Common myeloid progenitor, CD34-positive (primary cell): ENCODE data around the gene CGB5.

Experiments used
- CTCF ChIA-PET: fragments of 350-600 bp; sonication (Branson Sonifier 250); formaldehyde crosslinking; loops from one replicate; lab custom pipeline; 2021; ENCODE audit warnings: antibody characterized with exemption; lab: Charles Lee
- POLR2A ChIA-PET: fragments of 350-600 bp; sonication (Branson Sonifier 250); formaldehyde crosslinking; loops from one replicate; lab custom pipeline; 2021; ENCODE audit warnings: antibody characterized with exemption; lab: Charles Lee
- DNase-seq, 3 donors: peaks; one replicate each; pipeline versions ENCODE4 v3.0.0 to v3.0.0-alpha.2; 2013
- H3K27ac ChIP-seq, 2 experiments: 1 replicate in 1 of 2; 2 replicates in 1 of 2; pipeline ENCODE4 v1.7.0; 2013; ENCODE audit warnings: inconsistent platforms in 2 of 2, low read length in 2 of 2, mild to moderate bottlenecking in 2 of 2, low read depth in 1 of 2, moderate library complexity in 1 of 2; ENCODE audit not compliant: severe bottlenecking in 2 of 2, insufficient read depth in 1 of 2, poor library complexity in 1 of 2
- H3K27me3 ChIP-seq, 5 experiments: replicated peaks in 2 of 5; 1 replicate in 3 of 5; 2 replicates in 2 of 5; pipeline versions ENCODE4 v1.6.1 to v1.7.0; 2013; ENCODE audit warnings: low read length in 4 of 5, mild to moderate bottlenecking in 2 of 5, moderate library complexity in 2 of 5, inconsistent platforms in 1 of 5; ENCODE audit not compliant: insufficient read depth in 5 of 5, control insufficient read depth in 4 of 5
- H3K36me3 ChIP-seq, 4 experiments: 1 replicate in 2 of 4; 2 replicates in 2 of 4; pipeline versions ENCODE4 v1.6.1 to v1.7.0; 2013; ENCODE audit warnings: low read length in 3 of 4, control low read depth in 1 of 4, mild to moderate bottlenecking in 1 of 4; ENCODE audit not compliant: control insufficient read depth in 4 of 4, insufficient read depth in 4 of 4
- H3K4me1 ChIP-seq, 4 experiments: 1 replicate in 3 of 4; 2 replicates in 1 of 4; pipeline versions ENCODE4 v1.6.1 to v1.7.1; 2013; ENCODE audit warnings: low read length in 3 of 4, mild to moderate bottlenecking in 3 of 4, control low read depth in 1 of 4, inconsistent platforms in 1 of 4, moderate library complexity in 1 of 4; ENCODE audit not compliant: control insufficient read depth in 4 of 4, insufficient read depth in 4 of 4; ENCODE audit errors: control extremely low read depth in 1 of 4
- H3K4me3 ChIP-seq, 7 experiments: 1 replicate in 4 of 7; 2 replicates in 3 of 7; pipeline versions ENCODE4 v1.5.1 to v1.7.0; 2013; ENCODE audit warnings: mild to moderate bottlenecking in 7 of 7, low read length in 6 of 7, moderate library complexity in 6 of 7, inconsistent platforms in 2 of 7, low read depth in 2 of 7, control low read depth in 1 of 7; ENCODE audit not compliant: insufficient read depth in 4 of 7, control insufficient read depth in 1 of 7; ENCODE audit errors: extremely low read depth in 1 of 7
- H3K9me3 ChIP-seq, 5 experiments: 1 replicate in 4 of 5; 2 replicates in 1 of 5; pipeline versions ENCODE4 v1.6.1 to v1.7.1; 2013; ENCODE audit warnings: low read length in 4 of 5, mild to moderate bottlenecking in 2 of 5, inconsistent platforms in 1 of 5, low read depth in 1 of 5, moderate library complexity in 1 of 5; ENCODE audit not compliant: control insufficient read depth in 4 of 5, insufficient read depth in 2 of 5; ENCODE audit errors: control extremely low read depth in 1 of 5
- WGBS: methylation state at CpG from one replicate; pipeline ENCODE4 v1.1.5; 2013; ENCODE audit not compliant: insufficient coverage; 5-methylcytosine and 5-hydroxymethylcytosine counted together

Gene CGB5

DNA sequence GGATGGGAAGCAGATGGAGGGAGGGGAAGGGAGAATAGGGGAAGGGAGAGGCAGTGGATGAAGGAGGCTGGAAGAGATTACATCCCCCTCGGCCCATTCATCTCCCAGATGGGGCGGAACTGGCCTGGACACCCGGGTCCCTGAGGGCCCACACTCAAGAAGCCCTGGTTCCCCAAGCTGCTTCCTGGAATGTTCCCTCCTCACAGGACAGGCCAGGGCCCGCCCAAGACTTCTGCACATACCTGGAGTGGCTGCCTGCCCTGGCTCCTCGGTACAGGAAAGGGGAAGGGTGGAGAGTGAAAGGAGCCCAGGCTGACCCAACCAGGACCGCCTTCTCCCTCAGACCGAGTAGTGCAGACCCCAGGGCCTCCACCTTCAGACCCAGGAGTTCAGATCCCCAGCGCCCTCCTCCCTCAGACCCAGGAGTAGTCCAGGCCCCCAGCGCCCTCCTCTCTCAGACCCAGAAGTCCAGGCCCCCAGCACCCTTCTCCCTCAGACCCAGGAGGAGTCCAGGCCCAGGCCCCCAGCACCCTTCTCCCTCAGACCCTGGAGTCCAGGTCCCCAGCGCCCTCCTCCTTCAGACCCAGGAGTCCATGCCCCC, 20.5 kb downstream of the CGB5 start:
- H3K9me3 ChIP-seq, result peaks cover 0 to 3% (median 0%) of the 10 kb centered on the region in 5 experiments
- no peaks in the 10 kb centered on the region for H3K36me3 ChIP-seq
- no peak overlapping the region for H3K27ac ChIP-seq
- peaks cover 2 to 93% (median 31%) of the 10 kb centered on the region in 5 experiments for H3K27me3 ChIP-seq
- H3K4me3 ChIP-seq, result no peak overlapping the region
- H3K4me1 ChIP-seq, result peaks cover 0 to 6% (median 0%) of the 10 kb centered on the region in 4 experiments
- CTCF ChIA-PET, result no interaction called here
- no peak for DNase-seq
- 57% methylated on average over 5 of the region's 10 CpGs for WGBS
- POLR2A ChIA-PET, result no interaction called here

GRCh38 chr19:49064768-49065611, 21.3 kb downstream of the CGB5 start, which contains the start of gene NTF4:
NTF4 (minus strand) TSS chr19:49064818; CDS start chr19:49061997, 2,821 bp downstream.
- DNase-seq, result peak in 1 of 3 donors; percentile 30
- POLR2A ChIA-PET, result no interaction called here
- H3K27me3 ChIP-seq, result peaks cover 8 to 96% (median 30%) of the 10 kb centered on the region in 5 experiments

GRCh38 chr19:49065905-49066512, 22.4 kb downstream of the CGB5 start:
- peaks cover 8 to 96% (median 30%) of the 10 kb centered on the region in 5 experiments for H3K27me3 ChIP-seq
- ChIA-PET CTCF (no interaction called here), POLR2A (interaction anchor here (0.7 kb wide), 1 partner anchor 217 kb away, joined by 3 read pairs; no protein-coding TSS in a partner anchor)
- peaks cover 0 to 6% (median 0%) of the 10 kb centered on the region in 4 experiments for H3K4me1 ChIP-seq
- peaks cover 0 to 10% (median 4%) of the 10 kb centered on the region in 5 experiments for H3K9me3 ChIP-seq
- H3K4me3 ChIP-seq, result no peak overlapping the region
- no CpG with 5 or more reads among the region's 13 CpGs for WGBS
- DNase-seq, result no peak
- no peak overlapping the region for H3K27ac ChIP-seq
- H3K36me3 ChIP-seq, result no peaks in the 10 kb centered on the region

More at GRCh38 chr19:49064768-49065611, 21.3 kb downstream of the CGB5 start, which contains the start of gene NTF4:
- CTCF ChIA-PET, result no interaction called here
- Histone ChIP-seq H3K4me3 (peak within 1 kb of the TSS in 1 of 7 experiments; percentile 16), H3K36me3 (no peaks in the 10 kb centered on the region), H3K27ac (no peak within 1 kb of the TSS), H3K4me1 (peaks cover 0 to 6% (median 0%) of the 10 kb centered on the region in 4 experiments), H3K9me3 (peaks cover 0 to 4% (median 1%) of the 10 kb centered on the region in 5 experiments)
- 7% methylated on average over 29 of the region's 53 CpGs for WGBS

- H3K27me3 ChIP-seq, result peaks cover 8 to 95% (median 28%) of the 10 kb centered on the region in 5 experiments
- CTCF ChIA-PET, result interaction anchor here (1.6 kb wide), 1 partner anchor 157 kb away, joined by 3 read pairs; no protein-coding TSS in a partner anchor
Observed at GRCh38 chr19:49067554-49067953, 23.9 kb downstream of the CGB5 start.

DNA sequence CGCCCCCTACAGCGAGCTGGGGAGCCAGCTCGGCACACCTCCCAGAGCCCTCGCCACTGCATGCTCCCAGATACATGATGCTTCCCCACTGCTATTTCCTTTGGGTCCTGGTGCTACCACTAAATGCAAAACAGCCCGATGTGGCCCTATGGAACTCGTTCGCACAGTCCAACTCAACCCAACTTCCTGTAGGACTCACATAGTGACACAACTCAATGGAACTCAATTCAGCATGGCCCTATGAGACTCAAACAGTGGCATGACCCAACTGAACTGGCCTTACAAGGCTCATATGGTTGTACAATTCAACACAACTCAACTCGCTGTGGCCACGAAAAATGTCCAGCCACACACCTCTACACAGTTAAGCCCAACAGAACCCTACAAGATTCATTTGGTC, 25.4 kb downstream of the CGB5 start:
- 94% methylated on average over 7 of the region's 9 CpGs for WGBS
- CTCF ChIA-PET, result interaction anchor here (0.9 to 1.4 kb wide), 2 partner anchors 8 to 29 kb away, joined by 3 to 4 read pairs; no protein-coding TSS in a partner anchor
- POLR2A ChIA-PET, result no interaction called here
- Histone ChIP-seq H3K4me1 (peaks cover 0 to 8% (median 6%) of the 10 kb centered on the region in 4 experiments), H3K4me3 (no peak overlapping the region), H3K27me3 (peaks cover 8 to 95% (median 32%) of the 10 kb centered on the region in 5 experiments), H3K9me3 (peaks cover 0 to 12% (median 4%) of the 10 kb centered on the region in 5 experiments), H3K27ac (no peak overlapping the region), H3K36me3 (no peaks in the 10 kb centered on the region)
- DNase-seq, result no peak

More at GRCh38 chr19:49067554-49067953, 23.9 kb downstream of the CGB5 start:
- no peak for DNase-seq
- Histone ChIP-seq H3K9me3 (peaks cover 0 to 12% (median 4%) of the 10 kb centered on the region in 5 experiments), H3K4me3 (no peak overlapping the region), H3K27ac (no peak overlapping the region), H3K4me1 (peaks cover 0 to 4% (median 2%) of the 10 kb centered on the region in 4 experiments), H3K36me3 (no peaks in the 10 kb centered on the region)
- WGBS, result 68% methylated on average over 3 of the region's 3 CpGs
- POLR2A ChIA-PET, result no interaction called here

GRCh38 chr19:49070416-49070815, 26.8 kb downstream of the CGB5 start:
- no peak overlapping the region for H3K4me3 ChIP-seq
- 97% methylated on average over 21 of the region's 21 CpGs for WGBS
- no peak overlapping the region for H3K27ac ChIP-seq
- peaks cover 0 to 6% (median 6%) of the 10 kb centered on the region in 4 experiments for H3K4me1 ChIP-seq
- peaks cover 8 to 86% (median 30%) of the 10 kb centered on the region in 5 experiments for H3K27me3 ChIP-seq
- ChIA-PET CTCF (interaction anchor here (1.0 kb wide), 1 partner anchor 13 kb away, joined by 3 read pairs; no protein-coding TSS in a partner anchor), POLR2A (interaction anchor here (0.6 kb wide), 1 partner anchor 11 kb away, joined by 3 read pairs; no protein-coding TSS in a partner anchor)
- no peak for DNase-seq
- no peaks in the 10 kb centered on the region for H3K36me3 ChIP-seq
- peaks cover 0 to 12% (median 4%) of the 10 kb centered on the region in 5 experiments for H3K9me3 ChIP-seq
